Stimulated activated CD8-positive, alpha-beta memory T cell treated with anti-CD3 and anti-CD28 coated beads, Interleukin-15, amount 100 ng/mL, for 1 hour (primary cell): Measurements from ENCODE around the gene RCL1.
A peak's percentile ranks its signal among the peaks of the same experiment; 100 is the strongest.
"Not testable (repeated sequence)": the region's sequence is repeated elsewhere in the genome, so short reads cannot be mapped to it uniquely, and the experiment has no call there.

Experiments used
- DNase-seq: peaks from one replicate; pipeline ENCODE4 v3.0.0-alpha.2; 2020; ENCODE audit warnings: low read depth

RCL1 gene, protein sequence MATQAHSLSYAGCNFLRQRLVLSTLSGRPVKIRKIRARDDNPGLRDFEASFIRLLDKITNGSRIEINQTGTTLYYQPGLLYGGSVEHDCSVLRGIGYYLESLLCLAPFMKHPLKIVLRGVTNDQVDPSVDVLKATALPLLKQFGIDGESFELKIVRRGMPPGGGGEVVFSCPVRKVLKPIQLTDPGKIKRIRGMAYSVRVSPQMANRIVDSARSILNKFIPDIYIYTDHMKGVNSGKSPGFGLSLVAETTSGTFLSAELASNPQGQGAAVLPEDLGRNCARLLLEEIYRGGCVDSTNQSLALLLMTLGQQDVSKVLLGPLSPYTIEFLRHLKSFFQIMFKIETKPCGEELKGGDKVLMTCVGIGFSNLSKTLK

DNA sequence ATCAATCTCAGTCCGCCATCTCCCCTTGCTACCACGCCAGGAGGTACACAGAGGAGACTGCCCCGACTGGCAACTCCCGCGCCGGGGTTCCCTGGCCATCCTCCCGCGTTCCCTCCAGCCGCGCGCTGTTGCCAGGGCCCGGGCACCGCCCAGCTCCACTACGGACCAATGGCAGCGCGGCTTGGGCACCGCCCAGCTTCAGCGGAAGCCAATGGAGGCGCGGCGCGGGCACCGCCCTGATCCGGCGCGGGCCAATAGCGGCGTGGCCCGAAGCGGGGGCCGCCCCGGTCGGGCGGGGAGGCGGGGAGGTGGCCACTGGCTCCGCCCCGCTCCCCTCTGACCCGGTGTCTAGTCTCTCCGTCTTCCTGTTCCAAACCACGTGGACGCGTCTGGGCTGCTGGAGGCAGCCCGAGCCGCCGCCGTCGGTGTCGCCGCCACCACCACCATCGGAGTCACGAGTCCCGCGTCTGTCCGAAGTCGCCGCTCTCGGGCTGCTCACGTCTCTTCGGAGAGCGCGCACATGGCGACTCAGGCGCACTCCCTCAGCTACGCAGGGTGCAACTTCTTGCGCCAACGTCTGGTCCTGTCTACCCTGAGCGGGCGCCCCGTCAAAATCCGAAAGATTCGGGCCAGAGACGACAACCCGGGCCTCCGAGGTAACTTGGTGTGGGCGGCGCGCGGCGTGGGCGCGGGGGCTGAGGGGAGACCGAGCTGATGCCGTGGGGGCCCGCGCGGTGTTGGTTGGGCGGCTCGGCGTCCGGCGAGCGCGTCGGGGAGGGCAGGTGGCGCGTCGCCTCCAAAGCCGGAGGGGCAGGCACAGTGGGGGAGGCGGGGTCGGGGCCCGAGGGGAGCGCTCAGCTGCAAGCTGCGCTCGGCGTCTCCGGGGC is at the start of gene RCL1:
RCL1 (plus strand) TSS at position 373 of the 887 bp plus-strand sequence; CDS start at position 521, 148 bp downstream.
- peak; percentile 85 for DNase-seq

DNA sequence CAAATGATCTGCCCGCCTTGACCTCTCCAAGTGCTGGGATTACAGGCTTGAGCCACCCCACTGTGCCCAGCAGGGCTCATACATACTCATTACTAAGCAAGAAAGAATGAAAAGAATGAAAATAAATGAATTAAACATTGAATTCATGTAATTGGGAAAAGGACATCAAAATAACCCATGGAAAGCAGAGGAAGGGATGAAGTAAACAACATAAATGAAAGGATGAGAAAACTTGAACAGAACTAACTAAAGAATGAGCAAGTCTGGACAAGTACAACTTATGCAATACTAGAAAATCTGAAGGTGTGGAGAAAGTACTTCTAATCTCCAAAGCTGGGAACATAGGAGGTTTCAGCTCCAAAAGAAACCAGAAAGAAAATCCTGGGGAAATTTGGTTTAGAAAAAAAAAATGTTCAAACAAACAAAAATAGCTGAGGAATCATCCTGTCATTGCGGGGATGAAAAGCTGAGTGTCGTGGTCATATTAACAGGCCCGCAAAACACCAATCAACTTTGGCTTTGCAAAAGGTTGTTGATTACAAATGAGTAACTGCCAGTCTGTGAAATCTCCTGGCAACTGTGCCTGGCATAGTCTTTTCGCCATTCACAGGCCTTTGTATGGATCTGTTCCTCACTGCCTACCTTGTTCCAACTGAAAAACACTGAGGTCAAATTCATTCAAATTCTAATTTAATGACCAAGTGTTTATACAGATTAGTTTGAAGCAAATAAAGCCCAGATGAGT is 49.4 kb upstream of the RCL1 start:
- no peak for DNase-seq

DNA sequence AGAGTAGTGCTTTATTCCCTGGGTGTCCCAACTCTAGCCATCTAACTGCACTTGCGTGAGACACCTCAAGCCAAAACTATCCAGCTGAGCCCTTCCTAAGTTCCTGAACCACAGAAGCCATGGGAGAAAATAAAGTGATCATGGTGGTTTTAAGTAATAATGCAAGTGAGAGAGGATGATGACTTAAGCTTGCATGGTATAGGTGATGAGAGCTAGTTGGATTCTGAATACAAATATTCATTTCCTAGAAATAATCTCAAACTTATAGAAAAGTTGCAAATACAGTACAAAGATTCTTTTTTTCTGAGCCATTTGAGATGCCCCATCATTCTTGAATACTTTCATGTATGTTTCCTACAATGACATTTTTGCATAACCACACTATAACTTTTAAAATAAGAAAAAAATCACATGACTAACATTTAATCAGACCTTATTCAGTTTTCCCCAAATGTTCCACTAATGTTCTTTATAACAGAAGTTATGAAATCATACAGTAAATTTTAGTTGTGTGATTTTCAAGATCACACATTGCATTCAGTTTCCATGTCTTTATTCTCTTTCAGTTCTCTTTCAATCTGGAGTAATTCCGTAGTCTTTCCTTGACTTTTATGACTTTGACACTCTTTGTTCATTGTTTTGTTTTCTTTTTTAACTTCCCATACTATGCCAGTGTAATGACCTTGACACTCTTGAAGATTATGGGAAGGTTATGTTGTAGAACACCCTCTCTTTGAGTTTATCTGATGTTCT is 46.3 kb upstream of the RCL1 start:
- no peak for DNase-seq

DNA sequence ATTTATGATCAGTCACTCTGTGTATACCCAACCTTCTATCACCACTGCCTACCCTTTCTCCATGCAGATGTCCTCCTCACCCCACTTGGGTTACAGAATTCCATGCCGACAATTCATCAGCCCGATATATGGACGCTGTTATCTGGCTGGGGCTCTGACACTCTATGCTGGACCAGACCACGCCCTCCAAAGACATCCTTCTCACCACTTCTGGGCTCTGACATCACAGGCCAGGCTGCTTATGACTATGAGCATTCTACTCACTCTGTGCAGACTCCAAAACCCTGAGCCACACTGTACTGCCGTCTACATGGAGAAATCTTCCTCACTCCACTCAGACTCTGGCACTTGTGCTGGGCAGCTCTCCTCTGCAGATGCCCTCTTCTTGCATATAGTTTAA is 44.1 kb upstream of the RCL1 start:
- DNase-seq = no peak

DNA sequence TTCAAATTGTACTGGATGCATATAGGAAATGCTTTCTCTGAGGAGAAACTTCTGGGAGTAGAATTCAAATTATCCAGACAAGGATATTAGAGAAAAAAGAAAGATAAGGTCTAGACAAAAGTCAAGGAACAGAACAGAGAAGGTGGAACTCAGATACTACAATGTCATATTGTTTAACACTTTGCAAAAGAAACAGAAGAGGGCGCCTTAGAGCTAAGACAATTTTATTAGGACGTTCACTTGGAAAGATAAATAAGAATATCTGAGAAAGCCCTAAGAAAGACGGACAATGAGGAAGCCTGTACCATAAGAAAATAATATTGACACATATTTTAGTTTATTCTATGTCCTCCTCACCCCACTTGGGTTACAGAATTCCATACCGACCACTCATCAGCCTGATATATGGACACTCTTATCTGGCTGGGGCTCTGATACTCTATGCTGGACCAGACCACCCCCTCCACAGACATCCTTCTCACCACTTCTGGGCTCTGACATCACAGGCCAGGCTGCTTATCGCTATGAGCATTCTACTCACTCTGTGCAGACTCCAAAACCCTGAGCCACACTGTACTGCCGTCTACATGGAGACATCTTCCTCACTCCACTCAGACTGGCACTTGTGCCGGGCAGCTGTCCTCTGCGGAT is 42.6 kb upstream of the RCL1 start:
- no peak for DNase-seq

DNA sequence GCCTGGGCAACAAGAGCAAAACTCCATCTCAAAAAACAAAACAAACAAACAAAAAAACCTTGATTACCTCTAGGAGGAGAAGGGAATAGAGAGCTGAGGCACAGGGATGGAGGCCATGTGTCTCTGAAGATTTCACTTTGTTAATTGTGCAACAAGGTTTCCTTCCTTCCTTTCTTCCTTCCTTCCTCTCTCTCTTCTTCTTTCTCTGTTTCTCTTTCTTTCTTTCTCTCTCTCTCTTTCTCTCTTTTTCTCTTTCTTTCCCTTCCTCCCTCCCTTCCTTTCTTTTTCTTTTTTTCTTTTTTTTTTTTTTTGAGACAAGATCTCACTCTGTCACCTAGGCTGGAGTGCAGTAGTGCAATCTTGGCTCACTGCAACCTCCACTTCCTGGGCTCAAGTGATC is 38.2 kb upstream of the RCL1 start:
- DNase-seq = not testable (repeated sequence)

DNA sequence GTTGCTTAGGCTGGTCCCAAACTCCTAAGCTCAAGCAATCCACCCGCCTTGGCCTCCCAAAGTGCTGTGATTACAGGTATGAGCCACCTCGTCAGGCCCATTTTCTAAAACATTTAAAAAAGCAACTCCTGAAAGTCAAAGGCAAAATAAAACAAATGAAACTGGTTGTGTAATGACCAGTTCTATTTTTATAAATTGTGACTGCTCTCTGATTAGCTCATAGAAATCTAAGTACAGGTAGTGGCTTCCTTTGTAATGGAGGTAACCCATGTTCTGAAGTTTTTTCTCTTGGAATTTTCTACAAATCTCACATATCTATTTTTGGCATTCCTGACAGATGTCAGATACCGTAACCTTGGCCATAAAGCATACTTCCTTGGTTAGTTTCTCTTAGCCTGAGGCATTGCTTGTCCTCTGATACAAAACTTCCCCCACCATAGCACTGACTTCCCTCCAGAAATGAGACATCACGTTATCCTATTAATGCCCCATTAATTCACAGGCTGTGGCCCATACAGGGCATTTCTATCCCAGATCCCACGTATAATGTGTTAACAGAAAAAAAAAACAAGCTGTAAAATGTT is 37.6 kb upstream of the RCL1 start:
- DNase-seq = no peak

DNA sequence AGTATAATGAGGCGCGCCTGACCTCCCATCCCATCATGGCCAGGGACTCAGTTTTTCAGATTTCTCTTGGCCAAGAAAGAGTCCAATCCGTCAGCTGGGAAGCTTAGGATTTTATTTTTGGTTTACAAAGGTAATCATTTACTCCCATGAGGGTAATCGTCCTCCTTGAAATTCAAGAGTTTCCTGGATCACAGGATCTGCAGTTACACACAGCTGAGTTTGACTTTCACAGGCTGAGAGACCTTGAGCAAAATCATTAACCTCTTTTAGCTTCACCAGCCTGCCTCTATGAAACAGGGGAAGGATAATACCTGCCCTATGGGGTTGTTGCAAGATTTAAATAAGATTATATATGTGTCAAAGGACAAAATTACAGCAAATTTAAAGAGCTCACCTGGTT is 36.3 kb upstream of the RCL1 start:
- no peak for DNase-seq

DNA sequence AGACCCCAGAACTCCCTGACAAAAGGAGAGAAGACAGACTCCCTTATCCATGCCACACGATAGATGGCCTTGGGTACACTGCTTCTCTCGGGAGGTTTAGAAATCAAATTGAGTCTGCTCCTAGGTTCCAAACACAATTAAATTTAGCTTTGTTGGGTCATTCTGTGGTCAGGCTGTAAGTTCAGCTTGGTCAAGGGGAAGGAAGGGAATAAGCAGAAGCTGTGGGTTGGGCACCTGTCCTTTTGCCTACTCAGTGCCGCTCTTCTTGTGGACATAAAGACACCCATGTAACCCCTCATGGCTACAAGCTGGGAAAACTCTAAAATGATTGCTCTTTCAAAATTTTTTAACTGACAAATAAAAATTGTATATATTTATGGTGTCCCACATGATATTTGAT is 32.6 kb upstream of the RCL1 start:
- no peak for DNase-seq

DNA sequence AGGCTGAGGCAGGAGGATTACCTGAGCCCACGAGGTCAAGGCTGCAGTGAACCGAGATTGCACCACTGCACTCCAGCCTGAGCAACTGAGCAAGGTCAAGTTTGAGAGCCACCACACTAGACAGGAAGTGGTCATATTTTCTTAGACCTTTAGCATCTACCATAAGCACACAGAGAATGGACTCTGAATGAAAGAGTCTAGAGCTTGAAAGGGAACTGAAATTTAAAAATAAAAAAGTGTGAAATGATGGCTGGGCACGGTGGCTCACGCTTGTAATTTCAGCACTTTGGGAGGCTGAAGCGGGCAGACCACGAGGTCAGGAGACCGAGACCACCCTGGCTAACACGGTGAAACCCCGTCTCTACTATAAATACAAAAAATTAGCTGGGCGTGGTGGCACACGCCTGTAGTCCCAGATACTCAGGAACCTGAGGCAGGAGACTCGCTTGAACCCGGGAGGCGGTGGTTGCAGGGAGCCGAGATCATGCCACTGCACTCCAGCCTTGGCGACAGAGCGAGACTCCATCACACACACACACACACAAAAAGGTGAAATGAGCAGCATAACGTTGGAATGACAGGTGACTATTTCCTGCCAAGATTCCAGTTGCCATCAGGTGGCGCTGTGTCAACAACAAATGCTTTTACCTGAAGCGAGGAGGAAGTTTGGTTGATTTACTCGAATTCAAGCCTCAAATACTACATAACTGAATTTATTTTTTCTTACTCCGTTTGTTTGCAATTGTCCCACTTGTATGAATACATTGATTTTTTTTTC is 30.4 kb upstream of the RCL1 start:
- DNase-seq = peak; percentile 76

DNA sequence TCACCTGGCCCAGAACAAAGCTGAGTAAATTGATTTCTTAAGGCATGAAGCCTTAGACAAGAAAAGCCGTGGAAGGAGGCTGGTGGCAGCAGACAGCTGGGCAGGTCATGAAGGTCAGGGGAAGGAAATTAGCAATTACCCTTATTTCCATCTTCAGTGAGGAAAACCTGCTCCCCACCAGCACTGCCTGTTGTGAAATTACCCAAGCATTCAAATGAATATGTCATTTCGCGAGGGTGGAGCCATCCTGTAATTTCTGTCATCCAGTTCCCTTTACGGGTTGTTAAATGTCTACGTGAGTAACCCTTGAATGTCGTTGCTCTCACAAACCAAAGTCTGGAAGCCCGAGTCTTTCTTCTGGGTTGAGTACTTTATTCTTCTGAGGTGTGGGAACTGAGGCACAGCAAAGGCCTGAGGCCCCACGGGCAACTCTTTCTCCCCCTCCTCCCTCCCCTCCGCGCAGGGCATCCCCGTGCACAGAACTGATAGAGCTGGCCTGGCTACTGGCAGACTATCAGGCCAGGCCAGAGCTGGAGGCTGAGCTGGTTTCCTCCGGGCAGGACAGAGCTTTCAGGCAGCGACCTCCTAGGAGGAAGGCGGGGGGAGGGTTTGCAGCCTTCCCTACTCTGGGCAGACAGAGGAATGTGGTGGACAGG is 29.7 kb upstream of the RCL1 start:
- DNase-seq = no peak

DNA sequence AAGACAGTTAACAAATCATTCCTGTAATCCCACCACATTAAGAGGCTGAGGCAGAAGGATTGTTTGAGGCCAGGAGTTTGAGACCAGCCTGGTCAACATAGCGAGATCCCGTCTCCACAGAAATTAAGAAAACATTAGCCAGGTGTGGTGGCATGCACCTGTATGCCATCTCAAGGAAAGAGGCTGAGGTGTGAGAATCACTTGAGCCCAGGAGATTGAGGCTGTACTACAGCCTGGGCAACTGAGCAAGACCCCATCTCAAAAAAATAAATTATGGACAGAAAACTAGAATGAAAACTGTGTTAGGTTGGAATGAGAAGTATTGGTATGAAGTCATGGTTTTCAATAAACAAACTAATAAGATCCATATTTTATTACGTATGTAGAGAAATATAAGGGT is 28.7 kb upstream of the RCL1 start:
- no peak for DNase-seq

DNA sequence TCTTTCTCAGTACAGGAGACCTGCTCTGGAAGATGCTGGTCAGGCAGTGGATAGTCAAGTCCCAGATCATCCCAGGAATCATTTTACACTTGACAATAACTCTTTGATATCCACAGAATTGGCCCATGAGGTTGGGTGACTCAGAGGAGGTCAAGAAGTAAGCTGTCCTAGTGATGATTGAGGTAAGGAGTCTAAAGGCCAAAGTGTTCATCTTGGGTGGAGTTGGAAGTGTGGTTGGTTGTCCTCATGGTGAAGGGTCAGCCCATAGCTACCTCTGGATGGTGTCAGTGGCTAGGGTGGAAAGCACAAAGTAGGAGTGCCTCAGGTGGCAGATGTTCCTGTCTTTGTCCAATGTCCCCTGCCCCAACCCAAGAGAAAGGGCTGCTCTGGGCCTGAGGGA is 24.1 kb upstream of the RCL1 start:
- no peak for DNase-seq

DNA sequence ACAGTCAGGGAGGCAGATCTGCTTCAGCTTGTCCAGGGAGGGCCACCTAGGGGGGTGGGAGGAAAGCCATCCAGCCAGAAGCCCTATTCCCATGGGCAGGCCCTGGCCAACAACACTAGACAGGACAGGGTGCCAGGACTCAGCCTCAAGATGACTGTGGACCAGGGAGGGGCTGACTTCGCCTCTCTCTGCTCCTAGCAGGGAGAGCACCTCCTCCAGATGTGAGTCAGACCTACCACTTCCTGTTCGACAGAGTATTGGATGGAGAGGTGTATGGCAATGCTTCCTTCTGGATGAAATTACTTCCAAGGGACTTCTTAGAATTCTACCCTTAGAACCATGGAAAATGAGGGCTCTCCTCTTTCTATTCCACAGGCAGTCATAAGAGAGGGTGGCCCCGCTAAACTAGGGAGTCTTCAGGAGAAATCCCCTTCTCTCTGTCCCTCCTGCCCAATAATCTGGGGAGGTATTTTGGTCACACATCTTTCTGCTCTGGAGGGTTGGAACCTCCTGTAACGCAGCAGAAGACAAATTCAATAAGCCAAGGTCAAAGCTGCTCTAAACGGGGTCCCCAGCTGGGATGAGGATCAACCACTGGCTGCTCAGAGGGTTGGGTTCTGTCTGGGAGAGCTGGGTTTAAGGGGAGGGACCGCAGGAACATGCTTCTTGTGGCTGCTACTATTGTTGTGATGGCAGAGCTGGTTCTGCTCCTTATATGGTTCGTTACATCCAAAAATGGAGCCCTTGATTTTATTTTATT is 23.2 kb upstream of the RCL1 start:
- DNase-seq = no peak

DNA sequence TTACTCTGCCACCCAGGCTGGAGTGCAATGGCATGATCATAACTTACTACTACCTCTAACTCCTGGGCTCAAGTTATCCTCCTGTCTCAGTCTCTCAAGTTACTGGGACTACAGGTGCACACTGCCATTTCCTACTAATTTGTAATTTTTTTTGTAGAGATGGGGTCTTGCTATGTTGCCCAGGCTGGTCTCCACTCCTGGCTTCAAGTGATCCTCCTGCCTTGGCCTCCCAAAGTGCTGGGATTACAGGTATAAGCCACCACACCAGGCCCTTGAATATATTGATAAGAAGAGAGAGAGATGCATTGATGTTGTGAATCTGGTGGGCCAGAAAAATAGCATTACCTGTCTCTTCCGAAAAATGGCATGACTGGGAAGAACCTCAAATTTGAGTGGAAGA is 21.0 kb upstream of the RCL1 start:
- no peak for DNase-seq

DNA sequence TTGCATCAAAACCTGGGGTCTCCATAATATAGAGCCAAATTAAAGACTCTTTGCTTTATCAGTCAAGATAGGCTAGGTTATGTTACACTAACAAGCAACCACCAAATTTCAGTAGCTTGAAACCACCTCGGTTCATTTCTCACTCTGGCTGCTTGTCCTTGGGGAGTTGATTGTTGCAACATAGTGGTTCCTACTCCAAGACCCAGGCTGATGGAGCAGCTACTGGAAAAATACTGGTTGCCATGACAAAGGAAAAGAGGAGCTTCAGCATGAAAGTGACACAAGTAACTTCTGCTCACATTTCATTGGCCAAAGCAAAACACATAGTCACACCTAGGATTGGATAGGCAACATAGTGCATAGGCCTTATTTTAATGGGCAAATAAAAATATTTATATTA is 18.5 kb upstream of the RCL1 start:
- DNase-seq = no peak

DNA sequence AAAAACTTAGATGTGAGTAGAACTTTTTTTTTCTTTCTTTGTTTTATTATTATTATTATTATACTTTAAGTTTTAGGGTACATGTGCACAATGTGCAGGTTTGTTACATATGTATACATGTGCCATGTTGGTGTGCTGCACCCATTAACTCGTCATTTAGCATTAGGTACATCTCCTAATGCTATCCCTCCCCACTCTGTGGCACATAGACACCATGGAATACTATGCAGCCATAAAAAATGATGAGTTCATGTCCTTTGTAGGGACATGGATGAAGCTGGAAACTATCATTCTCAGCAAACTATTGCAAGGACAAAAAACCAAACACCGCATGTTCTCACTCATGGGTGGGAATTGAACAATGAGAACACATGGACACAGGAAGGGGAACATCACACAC is 17.8 kb upstream of the RCL1 start:
- DNase-seq = not testable (repeated sequence)

DNA sequence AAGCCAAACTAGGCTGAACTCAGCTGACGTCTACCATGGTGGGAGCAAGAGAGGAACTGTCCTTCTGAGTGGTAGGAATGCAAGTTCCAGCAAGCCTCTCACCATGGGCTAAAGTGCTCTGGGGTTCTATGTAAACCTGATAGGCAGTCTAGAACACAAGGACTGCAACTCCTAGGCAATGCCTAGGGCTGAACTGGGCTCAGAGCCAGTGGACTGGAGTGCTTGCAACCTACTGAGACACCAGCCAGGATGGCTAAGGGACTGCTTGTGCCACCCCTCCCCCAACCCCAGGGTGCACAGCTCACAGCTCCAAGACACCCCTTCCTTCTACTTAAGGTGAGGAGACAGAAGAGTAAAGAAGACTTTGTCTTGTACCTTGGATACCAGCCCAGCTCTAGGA is 12.1 kb upstream of the RCL1 start:
- DNase-seq = no peak

DNA sequence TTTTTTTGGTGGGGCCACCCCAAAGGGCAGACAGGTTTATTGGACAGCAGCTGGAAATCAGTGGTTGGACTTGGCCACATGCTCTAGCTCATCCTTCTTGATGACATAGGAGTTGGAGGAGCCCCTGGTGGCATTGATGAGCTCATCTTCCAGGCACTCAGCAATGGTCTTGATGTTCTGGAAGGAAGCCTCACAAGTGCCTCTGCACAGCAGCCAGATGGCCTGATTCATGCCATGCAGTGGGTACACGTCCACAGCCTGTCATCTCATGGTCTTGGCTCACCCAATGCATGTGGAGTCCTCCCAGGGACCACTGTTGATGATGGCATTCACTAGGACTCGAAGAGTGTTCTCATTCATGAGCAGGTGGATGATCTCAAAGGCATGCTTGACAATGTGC is 11.3 kb upstream of the RCL1 start:
- no peak for DNase-seq
